HG03097 (cell line): ENCODE measurements around the gene GANAB.
A peak's percentile ranks its signal among the peaks of the same experiment; 100 is the strongest.
"Not testable (repeated sequence)": the region's sequence is repeated elsewhere in the genome, so short reads cannot be mapped to it uniquely, and the experiment has no call there.

Experiments used
- ATAC-seq: cut with Tn5 transposase; IDR thresholded peaks from one replicate; pipeline ENCODE4 v1.9.1; 2021; ENCODE audit not compliant: unreplicated experiment, low FRiP score

The GANAB gene

DNA sequence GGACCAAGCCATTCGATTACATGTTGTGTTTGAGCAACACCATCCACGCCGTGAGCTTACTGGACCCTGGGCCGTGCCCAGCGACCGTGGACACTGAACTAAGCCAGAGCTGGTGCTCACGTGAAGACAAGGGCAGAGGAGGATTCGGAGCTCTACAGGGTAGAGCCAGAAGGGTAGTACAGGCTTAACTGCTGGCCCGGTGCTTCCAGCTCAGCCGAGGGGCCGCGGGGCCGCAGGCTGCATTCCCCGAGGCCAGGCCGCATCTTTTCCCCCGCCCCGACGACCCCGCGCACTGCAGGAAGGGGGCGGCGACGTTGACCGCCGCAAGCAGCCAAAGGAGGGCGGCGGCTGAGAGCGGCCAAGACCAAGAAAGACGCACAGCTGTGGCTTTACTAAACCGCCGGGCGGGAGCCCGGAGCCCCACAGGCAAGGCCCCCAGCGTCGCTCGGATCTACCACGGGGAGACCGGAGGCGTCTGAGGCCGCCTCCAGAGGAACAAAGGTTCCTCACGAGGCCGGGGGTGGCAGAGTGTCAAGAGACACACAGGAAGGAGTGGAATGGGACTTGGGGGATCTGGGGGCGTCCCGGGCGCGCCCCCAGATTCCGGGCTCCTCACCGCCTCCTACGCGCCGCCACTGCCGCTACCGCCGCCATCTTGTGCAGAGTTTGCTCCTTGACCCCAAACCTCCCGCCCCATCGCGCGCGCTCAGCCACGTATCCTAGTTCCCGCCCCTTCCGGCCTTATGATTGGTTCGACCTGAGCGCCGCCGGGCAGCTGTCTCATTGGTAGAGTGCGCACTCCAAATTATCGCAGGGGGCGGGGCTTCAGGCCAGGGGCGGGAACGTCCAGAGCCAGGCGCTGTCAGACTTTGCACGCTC is at the start of gene GANAB:
Gene GANAB, minus strand, starts transcription at position 668 of the 879 bp plus-strand sequence. Its CDS starts 14 bp downstream, at position 654.
- ATAC-seq = peak; percentile 86

GRCh38 chr11:62694455-62695167 is 48.2 kb upstream of the GANAB start:
- ATAC-seq = no peak

GRCh38 chr11:62693624-62694023 is 47.2 kb upstream of the GANAB start:
- not testable (repeated sequence) for ATAC-seq

DNA sequence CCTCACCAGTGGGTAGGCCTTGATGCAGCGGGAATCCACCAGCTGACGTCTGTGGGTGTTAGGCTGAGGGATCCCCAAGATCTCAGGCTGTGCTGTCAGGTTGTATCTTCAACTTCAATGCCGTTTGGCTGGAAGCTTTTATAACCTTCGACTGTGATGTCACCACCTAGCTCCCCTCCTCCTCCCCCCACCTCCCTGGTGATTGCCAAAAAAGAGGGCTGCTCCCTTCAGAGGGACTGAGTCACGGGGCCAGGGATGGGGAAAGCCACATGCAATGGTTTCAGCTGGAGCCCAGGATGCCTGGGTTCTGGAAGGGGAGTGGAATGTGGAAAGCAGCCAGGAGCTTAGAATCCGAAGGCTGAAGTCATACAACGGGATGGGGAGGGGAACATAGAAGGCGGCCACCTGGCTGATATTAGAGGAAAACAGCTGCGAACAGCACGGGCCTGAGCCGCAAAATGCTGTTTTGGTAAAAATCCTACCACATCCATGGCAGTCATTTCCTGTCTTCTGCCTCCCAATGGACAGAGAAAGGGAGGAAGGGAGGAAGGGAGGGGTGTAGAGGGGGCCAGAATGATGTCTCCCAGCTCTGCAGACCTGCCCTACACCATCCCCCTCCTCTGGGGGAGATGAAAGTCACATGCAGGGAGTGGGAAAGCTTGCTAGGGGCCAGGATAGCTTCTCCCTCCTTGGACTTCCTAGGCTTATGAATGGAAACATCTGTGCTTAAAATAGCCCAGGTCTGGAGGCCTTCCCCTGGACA is 43.2 kb upstream of the GANAB start, which contains the start of gene LRRN4CL:
Gene LRRN4CL, minus strand, starts transcription at position 110 of the 763 bp plus-strand sequence. CDS start 1,022 bp downstream, outside the sequence.
- no peak for ATAC-seq

DNA sequence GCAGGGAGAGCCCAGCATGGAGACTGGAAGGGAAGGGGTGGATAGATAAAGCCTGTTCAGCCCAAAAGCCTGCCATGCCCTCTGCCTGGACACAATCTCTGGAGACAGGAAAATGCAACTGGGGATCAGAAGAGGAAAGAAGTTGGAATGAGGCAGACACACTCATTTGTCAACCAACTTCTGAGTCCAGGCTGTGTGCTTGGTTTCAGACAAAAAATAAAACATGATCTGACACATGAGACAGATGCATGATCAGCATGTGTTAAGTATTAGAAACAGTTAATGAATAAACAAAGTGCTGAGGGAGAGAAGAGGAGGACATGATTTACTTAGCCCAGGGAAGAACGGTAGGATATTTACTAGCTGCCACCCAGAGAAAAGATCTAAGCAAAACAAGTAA is 42.1 kb upstream of the GANAB start:
- no peak for ATAC-seq

DNA sequence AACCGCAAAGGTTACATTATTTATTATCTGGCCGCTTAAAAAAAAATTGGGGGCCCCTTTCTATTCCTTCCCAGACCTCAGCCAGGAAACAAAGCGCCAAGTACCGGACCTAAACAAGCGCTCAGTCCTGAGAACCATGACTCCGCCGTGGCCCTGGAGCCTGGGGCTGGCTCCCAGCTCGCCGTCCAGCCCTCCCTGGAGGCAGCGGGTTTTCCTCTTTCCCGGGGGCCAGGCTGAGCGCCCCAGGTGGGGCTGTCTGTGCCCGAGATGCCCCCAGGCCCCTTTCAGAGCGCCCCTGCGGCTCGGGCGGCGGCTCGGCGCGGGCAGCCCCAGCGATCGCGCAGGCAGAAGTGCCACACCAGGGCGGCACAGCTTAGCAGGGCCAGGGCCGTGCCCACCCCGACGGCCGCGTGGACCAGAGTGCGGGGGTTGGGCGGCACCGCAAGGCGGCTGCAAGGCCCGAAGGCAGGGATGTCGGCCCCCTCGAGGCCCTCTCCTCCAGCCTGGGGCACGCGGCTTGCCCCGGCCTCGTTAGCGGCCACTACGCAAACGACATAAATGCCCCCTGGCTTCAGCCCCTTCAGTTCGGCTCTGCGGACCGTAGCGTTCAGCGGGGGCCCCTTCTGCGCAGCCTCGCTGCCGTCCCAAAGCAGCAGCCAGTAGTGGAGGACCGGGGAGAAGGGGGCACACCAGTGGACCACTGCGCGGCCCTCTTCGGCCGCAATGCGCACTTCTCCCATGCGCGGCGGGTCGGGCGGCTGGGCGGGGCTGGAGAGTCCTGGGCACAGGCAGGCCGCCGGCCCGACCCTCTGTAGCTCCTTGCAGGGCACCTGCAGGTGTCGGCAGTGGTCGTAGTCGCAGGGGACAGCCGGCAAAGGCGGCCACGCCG is 41.3 kb upstream of the GANAB start:
- no peak for ATAC-seq

- no peak for ATAC-seq
Measured at GRCh38 chr11:62682518-62682917, 36.1 kb upstream of the GANAB start.

DNA sequence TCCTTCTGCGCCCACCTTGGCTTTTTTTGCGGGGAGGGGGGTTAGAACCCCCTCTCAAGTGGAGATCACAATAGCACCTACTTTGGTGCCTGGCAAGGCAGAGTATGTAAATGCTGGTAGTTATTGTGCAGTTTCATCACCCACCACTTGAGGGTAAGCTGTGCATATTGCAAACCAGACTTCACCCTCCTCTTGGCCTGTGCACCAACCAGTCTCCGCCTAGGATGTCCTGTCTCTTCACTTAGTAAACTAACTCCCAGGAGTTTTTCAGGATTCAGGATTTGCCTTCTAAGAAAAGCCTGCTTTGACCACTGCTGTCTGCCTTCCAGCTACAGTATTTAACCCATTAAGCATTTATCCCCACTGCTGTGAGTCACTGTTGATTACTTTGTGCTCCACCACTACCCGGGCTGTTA is 34.4 kb upstream of the GANAB start:
- ATAC-seq = peak; percentile 55

DNA sequence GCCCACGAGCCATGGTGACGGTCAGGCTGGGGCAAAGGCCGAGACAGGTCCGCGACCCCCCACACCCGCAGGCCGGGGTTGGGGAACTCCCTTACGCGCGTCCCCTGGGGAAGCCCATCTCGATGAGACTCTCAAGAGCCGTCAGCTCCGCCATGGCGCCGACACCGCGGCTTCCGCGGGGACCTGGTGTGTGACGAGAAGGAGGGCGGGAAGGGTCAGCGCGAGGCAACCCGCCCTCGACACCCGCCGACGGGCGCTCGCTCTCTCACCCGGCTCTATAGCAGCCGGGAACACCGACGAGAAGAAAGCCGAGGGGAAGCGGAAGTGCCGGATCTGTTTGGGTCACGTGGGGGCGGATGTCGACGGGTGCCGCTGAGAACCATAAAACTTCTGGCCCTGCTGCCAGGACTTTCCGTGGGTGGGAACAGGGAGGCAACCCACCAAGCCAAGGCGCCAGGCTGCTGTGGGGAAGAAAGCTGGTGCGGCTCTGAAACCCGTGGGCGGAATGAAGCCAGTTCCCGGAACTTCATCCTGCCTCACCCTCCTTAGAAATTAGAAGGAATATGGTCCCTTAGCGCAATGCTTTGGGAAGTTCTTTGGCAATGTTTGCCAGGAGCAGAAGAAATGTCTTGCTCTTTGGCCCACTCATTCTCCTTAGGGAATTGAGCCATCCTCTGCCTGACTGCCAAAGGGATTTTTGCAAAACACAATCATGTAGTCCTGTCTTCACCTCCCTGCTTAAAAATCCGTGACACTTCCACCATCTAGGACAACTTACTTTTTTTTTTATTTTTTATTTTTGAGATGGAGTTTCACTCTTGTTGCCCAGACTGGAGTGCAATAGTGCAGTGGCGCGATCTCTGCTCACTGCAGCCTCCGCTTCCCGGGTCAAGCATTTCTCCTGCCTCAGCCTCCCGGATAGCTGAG is 32.6 kb upstream of the GANAB start, which contains the start of gene UBXN1:
Gene UBXN1, minus strand, starts transcription at position 304 of the 927 bp plus-strand sequence. Its CDS starts 150 bp downstream, at position 154.
- ATAC-seq = no peak

GRCh38 chr11:62678433-62678769 is 32.0 kb upstream of the GANAB start:
- ATAC-seq = no peak

GRCh38 chr11:62677714-62678113 is 31.3 kb upstream of the GANAB start:
- ATAC-seq = no peak

GRCh38 chr11:62677156-62677555 is 30.7 kb upstream of the GANAB start:
- ATAC-seq = no peak

- ATAC-seq = no peak
Measured at GRCh38 chr11:62676698-62677097, 30.3 kb upstream of the GANAB start.

DNA sequence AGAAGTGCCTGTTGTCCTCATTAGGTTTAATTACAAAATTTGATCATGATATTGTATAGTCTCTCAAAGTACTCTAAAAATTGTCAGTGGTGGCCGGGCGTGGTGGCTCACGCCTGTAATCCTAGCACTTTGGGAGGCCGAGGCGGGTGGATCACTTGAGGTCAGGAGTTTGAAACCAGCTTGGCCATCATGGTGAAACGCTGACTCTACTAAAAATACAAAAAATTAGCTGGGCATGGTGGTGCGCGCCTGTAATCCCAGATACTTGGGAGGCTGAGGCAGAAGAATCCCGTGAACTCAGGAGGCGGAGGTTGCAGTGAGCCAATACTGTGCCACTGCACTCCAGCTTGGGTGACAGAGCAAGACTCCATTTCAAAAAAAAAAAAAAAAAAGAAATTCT is 29.0 kb upstream of the GANAB start:
- not testable (repeated sequence) for ATAC-seq

GRCh38 chr11:62673196-62673525 is 26.7 kb upstream of the GANAB start:
- ATAC-seq = no peak

- peak; percentile 41 for ATAC-seq
Measured at GRCh38 chr11:62671608-62672389, 25.4 kb upstream of the GANAB start, which contains the start of the genes LBHD1 and UQCC3. LBHD1 (minus strand) TSS chr11:62672267; CDS start chr11:62670031, 2,236 bp downstream. UQCC3 (plus strand) TSS chr11:62671673; CDS start chr11:62671746, 73 bp downstream.

DNA sequence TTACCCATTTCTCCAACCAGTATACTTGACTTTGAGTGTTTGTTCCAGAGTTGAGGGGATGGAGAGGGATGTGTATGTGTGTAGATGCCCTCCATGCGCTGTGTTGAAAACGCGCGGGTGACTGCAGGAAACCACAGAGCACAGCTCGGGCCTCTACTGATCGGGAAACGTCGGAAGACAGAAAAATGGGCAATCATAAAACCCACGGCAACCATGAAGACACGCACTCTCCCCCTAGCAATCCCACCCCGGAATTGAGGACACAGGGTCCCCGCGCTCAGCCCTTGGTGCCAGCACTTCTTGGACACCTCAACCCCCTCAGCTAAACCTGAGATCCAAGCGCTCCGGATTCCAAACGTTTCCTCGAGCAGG is 24.8 kb upstream of the GANAB start:
- ATAC-seq = no peak
